ENCODE measurements around the gene C19orf18.
"Not testable (repeated sequence)": the region's sequence is repeated elsewhere in the genome, so short reads cannot be mapped to it uniquely, and the experiment has no call there.

The C19orf18 gene

DNA sequence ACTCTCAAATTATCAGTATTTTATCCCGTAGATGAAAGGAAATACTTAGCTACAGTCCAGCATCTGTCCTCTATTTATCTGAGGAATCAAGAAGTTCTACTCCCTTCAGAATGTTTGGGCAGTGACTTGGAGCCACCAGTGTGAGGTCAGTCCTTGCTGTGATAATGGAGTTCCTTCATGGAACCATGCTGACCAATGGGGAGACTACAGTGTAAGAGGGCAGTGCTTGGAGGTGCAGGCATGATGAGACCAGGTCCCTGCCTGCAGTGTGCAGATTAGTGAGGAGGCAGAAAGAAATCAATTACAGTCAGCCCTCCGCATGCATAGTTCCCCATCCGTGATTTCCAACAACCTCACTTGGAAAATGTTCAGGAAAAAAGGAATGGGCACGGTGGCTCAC, at the start of gene C19orf18:
TSS of gene C19orf18 (minus strand) at position 101 of the 400 bp plus-strand sequence. CDS start 102 bp downstream, outside the sequence.
- DNase-seq: no peak

DNA sequence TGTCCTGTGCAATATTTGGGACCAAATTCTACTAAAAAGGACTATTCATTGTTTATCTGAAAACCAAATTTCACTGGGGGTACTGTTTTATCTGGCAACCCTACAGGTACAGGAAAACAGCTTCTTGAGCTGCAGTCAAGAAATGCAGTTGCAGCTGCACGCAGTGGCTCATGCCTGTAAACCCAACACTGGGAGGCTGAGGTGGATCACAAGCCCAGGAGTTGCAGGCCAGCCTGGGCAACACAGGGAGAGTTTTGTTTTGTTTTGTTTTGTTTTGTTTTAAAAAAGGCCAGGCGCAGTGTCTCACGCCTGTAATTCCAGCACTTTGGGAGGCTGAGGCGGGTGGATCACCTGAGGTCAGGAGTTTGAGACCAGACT, 47.9 kb upstream of the C19orf18 start:
- no peak for DNase-seq

DNA sequence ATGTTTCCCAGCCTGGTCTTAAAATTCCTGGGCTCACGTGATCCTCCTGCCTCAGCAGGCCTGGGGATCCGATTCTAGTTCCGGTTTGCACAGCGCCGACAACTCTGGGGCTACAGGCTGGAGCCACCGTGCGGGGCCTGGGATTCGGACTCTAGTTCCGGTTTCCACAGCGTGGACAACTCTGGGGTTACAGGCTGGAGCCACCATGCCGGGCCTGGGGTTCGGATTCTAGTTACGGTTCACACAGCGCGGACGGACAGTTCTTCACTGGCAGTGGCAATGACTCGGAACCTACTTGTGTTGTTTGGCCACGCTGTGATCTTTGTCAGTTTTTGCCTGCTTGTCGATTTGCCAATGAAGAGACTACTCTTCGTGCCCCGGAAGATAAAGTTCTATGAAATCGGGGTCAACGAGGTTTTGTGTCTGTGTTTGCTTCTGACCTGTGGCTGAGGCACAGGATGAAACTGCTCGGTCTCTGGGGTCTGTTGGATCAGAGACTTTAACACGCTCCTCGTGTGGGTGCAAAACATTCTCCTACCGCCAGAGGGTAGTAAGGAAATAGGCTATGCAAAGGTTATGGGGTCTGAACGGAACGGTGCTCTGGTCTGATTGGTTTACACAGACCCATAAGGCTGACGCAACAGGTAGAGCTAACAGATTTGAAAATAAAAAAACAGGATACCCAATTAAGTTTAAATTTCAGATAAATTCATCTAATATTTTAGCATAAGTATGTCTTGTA, 47.4 kb upstream of the C19orf18 start:
- DNase-seq: peak; percentile 56 to 71

DNA sequence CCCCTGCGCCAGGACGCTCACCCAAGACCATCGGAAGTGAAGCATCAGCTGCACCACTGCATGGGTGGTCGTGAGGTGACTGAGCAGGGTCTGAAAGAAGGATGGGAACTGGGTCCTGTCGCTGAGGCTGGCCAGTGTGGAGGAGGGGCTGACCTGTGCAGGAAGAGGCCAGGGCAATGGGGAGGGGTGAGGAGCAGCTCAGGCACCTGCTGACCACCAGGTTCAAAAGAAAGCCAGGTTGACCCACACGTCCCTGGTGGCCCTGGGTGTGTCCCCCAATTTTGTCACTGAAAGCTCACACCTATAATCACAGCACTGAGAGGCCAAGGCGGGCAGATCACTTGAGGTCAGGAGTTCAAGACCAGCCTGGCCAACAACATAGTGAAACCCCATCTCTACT, 45.8 kb upstream of the C19orf18 start:
- no peak for DNase-seq

DNA sequence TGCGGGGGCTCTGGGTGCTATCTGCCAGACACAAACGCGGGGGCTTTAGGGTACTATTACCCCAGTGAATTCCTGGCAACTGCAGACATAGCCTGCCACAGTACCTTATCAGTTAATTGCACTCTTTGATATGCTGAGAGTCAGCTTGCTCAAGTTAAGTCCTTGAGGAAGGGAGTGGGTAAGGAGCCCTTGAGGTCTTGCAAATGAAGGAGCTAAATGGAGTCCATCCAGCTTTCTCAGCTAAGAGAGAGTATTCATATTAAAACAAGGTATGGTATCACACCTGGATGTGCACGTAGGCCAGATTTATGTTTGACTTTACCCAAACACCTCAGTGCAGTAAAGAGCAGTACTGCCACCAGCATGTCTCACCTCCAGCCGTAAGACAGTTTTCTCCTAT, 39.8 kb upstream of the C19orf18 start:
- DNase-seq: no peak

DNA sequence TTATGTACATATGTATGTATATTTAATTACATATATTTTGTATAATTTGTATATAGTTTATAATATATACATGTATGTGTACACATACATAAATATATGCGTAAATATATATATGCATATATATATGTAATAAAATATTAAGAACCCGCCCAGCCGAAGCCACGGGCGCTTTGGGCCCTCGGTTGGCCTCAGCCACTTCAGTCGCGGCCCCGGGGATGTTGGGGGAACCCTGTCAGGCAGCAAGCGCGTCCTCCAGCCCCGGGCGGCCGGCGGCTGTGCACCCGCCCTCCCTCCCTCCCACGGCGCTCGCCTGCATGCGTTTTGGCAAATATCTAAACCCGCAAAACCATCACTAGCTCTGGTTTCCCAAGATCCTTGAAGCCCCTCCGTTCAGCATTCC, 36.2 kb upstream of the C19orf18 start:
- DNase-seq: no peak

DNA sequence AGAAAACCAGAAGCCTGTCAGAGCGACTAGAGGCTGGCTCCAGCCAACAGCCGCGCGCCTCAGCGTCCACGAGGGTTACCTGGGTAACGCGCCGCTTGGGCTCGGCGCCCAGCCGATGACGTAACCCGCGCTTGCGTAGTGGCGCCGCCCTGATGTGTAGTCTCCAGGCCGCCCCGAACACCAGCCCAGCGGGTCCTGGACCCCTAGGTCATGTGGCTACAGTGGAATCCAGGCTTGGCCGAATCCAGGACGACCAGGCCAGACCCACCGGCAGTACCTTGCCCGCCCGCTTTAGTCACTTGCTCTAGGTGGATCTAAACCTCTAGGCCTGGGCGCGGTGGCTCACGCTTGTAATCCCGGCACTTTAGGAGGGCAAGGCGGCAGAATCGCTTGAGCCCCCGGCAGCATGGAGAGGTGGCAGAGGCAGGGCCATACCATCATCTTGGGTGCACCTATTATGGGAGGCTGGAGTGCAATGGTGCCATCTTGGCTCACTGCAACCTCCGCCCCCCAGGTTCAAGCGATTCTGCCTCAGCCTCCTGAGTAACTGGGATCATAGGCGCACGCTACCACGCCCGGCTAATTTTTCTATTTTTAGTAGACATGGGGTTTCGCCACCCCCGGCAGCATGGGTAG, 35.5 kb upstream of the C19orf18 start:
- DNase-seq: peak; percentile 69 to 76

DNA sequence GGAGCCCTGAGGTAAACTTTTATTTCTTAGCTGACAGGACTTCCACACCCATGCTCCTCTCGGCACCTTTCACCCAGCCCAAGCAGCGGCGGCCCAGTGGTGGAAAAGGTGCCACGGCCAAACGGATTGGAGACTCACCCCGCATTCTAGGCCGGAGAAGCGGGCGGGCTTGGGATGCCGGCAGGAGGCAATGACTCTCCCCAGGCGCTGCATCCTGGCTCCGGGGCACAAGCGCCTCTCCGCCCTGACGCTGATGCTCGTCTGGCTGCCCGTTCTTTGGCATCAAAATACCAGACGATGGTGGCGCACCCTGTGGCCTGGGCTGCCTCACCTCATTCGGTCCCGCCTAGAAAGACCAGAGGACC, 34.9 kb upstream of the C19orf18 start:
- DNase-seq: no peak

DNA sequence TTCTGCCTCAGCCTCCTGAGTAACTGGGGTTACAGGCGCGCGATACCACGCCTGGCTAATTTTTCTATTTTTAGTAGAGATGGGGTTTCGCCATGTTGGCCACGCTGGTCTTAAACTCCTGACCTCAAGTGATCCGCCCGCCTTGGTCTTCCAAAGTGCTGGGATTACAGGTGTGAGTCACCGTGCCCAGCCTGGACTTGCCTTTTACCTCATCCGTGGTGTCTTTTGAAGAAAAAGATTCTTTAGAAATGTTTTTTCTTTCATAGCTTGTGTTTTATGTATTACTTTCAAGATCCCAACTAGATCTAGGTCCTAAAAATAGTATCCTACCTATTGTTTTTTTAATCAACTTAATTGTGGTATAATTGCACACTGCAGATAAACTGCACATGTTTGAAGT, 34.5 kb upstream of the C19orf18 start:
- not testable (repeated sequence) for DNase-seq

DNA sequence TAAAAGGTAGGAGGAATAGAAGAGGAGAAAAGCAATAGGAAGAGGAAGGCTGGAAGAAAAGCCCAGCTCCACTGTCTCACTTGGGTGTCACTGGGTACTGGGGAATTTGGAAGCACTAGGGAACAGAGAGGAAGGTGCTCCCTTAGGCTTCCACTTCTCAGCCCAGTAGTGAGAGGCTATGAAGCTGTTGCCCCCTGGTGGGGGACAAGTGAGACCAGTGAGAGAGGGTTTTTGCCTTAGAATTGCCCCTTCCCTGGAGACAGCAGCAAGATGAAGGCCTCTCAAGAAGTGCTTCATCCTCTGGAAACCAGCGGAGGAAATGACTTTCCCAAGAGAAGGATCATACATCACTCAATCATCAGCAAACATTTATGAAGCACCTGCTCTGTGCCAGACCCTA, 33.0 kb upstream of the C19orf18 start:
- no peak for DNase-seq

DNA sequence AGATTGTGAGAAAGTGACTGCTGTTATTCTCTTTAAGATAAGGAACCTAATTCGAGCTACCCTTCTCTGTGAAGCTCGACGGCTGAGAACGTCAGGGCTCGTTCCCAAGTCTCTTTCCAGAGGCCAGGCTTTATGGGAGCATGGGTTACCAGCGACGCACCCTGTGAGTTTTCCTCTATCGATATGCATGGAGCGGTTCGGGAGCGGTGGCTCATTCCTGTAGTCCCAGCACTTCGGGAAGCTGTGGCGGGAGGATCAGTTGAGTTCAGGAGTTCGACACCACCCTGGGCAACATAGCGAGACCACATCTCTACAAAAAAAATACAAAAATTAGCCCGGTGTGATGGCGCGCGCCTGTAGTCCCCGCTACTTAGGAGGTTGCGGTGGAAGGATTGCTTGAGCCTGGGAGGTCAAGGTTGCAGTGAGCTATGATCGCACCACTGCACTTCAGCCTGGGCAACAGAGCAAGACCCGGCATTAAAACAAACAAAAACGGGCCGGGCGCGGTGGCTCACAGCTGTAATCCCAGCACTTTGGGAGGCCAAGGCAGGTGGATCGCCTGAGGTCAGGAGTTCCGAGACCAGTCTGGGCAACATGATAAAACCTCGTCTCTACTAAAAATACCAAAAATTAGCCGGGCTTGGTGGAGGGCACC, 29.0 kb upstream of the C19orf18 start:
- DNase-seq: no peak

DNA sequence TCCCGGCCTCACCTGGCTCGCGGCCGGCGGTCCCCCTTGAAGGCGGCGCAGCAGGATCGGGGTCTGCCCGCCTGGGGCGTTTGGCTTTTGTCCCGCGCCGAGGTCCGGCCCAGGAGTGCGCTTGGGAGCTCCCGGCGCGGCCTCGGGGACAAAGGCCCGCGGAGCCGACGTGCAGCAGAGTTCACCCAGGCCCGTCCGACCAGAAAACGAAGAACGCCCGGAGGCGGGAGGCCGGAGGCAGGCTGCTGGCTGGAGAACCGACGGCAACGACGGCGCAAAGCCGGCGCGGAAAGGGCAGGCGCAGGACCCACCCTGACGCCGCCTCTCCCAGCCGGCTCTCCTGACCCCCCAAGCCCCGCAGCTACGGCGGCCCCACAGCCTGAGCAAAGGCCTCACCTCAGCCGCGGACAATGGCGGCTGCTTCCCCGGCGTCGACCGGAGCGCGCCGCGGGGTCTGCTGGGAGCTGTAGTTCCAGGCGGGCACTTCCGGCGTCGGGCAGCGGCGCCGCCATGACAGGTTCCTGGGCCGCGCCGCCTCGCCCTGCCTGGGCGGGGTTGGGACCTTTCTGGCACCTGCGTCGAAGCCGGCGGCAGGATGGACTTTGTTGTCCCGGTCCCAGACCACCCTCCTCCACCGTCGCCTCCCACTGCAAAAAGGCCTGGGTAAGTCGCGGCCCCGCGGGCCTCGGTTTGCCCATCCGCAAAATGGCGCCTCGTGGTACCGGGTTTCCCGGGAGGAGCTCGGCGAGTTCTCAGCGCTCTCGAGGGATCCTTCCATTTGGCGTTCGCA, 28.2 kb upstream of the C19orf18 start, which contains the start of gene ZNF606:
TSS of gene ZNF606 (minus strand) at position 437 of the 790 bp plus-strand sequence. CDS start 1,501 bp downstream, outside the sequence.
- peak; percentile 86 to 88 for DNase-seq

DNA sequence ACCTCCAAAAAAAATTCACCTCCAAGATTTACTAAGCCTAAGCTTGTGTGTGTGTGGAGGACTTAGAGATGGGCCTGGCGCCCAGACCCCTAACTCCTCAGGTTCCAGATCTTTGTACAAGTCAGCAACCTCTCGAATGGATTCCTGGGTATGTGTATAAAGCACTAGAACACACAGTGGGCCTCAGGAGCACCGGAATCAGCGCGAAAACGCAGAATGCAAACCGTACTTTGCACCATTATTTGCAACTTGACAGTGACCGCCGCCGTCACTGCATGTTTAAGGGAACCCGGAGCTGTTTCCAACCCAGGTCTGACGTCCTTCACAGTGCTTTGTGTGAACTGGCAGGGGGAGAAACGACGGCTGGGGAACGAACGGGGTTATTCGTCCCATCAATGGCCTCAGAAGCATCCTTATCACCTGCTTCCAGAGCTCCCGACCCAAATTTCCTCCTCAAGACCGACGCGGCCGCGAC, 27.6 kb upstream of the C19orf18 start:
- no peak for DNase-seq

DNA sequence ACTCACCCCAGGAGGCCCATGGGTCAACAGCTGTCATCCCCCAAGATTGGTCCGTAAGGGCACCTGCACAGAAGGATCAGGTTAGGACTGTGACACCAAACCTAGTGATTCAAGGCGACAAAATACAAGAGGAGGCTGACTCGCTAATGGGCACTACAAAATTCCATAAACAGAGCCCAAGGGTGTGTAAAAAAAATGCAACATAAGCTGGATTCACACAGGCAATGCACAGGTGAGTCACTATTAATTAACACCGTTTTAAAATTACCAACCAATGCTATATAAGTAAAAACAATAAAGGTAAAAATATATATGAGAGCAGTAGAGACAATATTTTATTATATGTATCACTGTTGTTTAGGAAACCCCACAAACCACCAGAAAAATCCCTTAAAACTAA, 26.3 kb upstream of the C19orf18 start:
- no peak for DNase-seq

DNA sequence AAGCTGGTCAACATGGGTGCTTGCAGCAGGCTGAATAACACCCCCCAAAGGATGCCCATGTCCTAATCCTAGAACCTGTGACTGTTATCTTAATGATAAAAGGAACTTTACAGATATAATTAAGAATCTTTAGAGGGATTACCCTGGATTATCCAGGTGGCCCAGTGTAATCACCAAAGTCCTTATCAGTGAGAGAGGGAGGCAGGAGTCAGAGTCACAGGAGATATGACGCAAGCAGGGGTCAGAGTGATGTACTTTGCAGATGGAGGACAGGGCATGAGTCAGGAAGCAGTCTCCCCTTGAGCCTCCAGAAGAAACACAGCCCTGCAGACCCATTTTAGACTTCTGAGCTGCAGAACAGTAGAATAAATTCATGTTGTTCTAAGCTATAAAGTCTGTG, 18.5 kb upstream of the C19orf18 start:
- DNase-seq: no peak

DNA sequence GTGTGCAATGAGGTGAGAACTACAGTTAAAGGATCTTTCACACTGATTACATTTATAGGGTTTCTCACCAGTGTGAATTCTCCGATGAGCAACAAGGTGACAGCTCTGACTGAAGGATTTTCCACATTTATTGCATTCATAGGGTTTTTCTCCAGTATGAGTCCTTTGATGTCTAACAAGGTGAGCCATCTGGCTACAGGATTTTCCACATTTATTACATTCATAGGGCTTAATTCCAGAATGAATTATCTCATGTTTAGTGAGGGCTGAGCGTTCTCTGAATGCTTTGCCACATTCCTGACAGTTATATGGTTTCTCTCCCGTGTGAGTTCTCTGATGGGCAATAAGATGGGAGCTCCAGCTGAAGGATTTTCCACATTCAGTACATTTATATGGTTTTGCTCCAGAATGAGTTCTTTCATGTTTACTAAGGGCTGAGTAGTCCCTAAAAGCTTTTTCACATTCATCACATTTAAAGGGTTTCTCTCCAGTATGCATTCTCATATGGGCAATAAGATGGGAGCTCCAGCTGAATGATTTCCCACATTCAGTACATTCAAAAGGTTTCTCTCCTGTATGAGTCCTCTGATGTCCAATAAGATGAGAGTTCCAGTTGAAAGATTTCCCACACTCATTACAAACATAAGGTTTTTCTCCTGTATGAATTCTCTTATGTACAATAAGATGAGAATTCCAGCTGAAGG, 4.4 kb upstream of the C19orf18 start:
- DNase-seq: no peak

DNA sequence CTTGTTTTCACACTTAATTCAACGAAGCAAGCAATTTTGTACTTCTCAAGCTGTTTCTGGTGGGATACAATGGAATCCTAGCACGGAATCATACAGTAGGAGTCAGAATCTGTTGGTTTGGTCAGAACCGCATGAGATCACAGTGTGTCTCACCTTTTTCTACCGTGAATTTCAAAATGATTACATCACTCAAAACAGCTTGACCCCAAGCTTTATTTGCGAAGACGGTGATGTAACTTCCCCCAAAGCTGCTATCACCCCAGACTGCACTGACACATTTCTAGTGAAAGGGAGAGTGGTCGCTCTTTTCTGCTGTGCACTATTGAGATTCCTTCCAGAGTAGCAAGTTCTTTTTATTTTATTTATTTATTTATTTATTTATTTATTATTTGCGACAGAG, 9.6 kb downstream of the C19orf18 start:
- DNase-seq: no peak

DNA sequence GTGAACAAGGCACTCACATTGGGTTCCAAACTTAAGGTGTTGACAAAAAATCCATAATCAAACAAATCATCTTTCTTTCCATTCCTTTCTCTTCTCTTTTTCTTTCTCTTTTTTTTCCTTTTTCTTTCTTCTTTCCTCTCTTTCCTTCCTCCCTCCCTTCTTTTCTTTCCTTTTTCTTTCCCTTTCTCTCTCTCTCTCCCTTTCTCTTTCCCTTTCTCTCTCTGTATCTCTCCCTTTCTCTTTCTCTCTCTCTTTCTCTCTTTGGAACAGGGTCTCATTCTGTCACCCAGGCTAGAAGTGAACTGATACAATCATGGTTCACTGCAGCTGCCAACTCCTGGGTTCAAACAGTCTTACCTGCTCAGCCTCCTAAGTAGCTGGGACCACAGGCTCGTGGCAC, 12.5 kb downstream of the C19orf18 start:
- no peak for DNase-seq

DNA sequence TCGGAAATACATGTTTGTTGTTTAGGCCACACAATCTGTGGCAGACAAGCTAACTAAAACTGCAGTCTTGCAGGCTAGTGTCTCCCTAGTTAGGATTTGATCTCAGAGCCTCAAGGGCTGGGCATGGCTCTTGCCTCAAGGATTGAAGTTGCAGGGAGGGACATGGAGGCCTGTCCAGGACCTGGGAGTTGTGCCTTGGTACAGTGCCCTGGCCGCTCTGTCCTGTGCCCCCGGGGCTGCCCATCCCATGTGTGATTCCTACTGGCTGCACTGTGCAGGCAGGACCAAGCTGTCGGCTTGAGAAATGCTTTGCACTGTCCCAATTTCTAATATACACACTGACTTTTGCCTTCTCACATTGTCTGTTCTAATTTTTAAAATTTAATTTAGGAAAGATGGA, 19.3 kb downstream of the C19orf18 start:
- no peak for DNase-seq

DNA sequence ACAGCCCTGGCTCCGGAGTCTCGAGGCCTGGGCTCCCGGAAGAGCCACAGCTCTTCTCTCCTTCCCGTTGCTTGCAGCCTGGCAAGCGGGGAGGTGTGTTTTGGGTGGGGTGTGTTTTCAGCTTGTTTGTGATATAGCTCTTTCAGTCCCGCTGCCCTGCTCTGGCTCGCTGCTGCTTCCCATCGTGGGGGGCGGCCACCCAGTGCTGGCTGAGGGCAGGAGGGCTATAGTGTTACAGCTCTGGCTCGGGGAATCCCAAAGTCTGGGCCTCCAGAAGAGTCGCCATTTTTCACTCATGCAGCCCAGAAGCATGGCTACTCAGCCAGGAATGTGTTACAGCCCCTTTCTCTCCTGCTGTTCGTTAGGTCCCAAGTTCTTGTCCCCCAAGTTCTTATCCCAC, 24.6 kb downstream of the C19orf18 start:
- DNase-seq: no peak

DNA sequence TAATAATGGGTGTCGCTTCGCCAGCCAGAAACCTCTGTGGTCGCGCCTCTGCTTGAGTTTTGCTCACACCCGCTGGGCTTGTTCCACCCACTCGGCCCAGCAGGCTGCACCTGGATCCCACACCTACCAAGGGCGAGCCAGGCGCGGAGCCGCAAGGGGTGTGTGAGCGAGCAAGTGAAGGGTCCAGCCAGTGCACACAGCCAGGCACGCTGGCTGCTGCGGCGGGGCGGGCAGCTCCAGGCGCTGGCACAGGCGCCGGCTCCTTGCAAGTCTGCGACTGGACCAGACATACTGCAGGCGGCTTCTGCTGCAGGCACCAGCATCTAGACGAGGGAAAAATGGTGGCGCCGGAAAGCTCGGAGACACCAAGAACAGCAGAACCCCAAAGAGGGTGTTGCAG, 25.0 kb downstream of the C19orf18 start:
- no peak for DNase-seq

DNA sequence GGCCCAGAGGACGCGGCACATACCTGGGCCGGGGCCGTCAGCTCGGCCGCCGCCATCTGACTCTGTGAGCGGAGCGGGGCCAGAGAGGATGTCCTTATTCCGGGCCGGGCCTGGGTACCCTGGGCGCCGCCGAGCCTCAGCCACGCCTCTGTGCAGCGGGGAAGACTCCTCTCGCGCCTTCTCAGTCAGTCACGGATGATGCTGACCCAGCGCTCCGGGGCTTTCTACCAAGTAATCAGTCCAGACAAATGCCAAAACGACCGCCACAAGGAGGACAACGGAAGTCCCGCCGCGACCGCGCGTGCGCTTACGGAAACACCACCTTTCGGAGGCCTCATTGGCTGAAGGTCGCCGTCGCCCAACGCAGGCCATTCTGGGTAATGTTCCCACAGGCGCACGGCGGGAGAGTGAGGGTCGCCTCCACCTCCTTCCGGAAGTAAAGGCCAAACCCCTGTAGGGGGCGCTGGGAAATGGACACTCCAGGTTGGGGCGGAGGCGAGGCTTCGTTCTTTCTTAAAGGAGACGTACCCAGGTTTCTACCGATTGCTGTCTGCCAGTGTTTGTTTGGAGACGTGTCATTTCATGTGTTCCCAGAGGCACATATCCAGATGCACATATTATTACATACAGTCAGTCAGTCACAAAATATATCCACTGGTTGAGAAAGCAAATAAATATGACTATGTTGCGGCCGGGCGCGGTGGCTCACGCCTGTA, 26.8 kb downstream of the C19orf18 start, which contains the start of gene ZNF256:
TSS of gene ZNF256 (minus strand) at position 288 of the 716 bp plus-strand sequence. CDS start at position 56, 232 bp downstream.
- DNase-seq: peak; percentile 91 to 92
